SU-DHL-6 (cell line): Measurements from ENCODE around the gene SEPHS1.

Experiments used
- EZH2phosphoT487 ChIP-seq: fragments of 200-600 bp; sonication (generic), shearing (Covaris generic); conservative IDR thresholded peaks from 2 replicates; pipeline ENCODE4 v1.6.1; 2018; ENCODE audit warnings: mild to moderate bottlenecking, antibody characterized with exemption, low read length, moderate library complexity, mixed read lengths
- TF ChIP-seq, protein P1 (sequence below): fragments of 200-600 bp; sonication (generic); IDR thresholded peaks from one replicate; pipeline ENCODE4 v1.5.1; 2017; ENCODE audit warnings: antibody characterized with exemption, mild to moderate bottlenecking, low read length, moderate library complexity; ENCODE audit not compliant: insufficient read depth, poor library complexity, severe bottlenecking

DNA sequence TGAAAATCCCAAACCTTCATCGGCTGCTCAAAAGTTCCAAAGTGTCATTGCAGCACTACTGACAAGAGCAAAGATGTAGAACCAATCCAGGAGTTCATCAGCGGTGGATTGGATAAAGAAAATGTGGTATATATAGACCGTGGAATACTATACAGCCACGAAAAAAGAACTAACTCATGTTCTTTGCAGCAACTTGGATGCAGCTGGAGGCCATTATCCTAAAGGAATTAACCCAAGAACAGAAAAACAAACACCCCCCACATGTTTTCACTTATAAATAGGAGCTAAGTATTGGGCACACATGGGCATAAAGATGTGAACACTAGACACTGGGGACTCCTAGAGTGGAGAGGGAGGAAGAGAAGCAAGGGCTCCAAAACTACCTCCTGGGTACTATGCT, 79.8 kb downstream of the SEPHS1 start:
- TF ChIP-seq, protein P1, sequence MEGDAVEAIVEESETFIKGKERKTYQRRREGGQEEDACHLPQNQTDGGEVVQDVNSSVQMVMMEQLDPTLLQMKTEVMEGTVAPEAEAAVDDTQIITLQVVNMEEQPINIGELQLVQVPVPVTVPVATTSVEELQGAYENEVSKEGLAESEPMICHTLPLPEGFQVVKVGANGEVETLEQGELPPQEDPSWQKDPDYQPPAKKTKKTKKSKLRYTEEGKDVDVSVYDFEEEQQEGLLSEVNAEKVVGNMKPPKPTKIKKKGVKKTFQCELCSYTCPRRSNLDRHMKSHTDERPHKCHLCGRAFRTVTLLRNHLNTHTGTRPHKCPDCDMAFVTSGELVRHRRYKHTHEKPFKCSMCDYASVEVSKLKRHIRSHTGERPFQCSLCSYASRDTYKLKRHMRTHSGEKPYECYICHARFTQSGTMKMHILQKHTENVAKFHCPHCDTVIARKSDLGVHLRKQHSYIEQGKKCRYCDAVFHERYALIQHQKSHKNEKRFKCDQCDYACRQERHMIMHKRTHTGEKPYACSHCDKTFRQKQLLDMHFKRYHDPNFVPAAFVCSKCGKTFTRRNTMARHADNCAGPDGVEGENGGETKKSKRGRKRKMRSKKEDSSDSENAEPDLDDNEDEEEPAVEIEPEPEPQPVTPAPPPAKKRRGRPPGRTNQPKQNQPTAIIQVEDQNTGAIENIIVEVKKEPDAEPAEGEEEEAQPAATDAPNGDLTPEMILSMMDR: no peak
- TF ChIP-seq EZH2phosphoT487: no peak
